ENCODE data around the gene EP400.
A peak's percentile ranks its signal among the peaks of the same experiment; 100 is the strongest.

The EP400 gene

GRCh38 chr12:131943389-131943788 is 6.4 kb upstream of the EP400 start:
- no peak overlapping the region for H3K4me3 ChIP-seq (ENCODE audit: low read depth, low read length)
- no peak for TF ChIP-seq MAX (IDR thresholded peaks at IDR 0.05; ENCODE audit: low read depth, low read length)
- no peak for TF ChIP-seq MYC (IDR thresholded peaks at IDR 0.05; ENCODE audit: low read depth, low read length)
- no peak for TF ChIP-seq POLR2A (IDR thresholded peaks at IDR 0.05; ENCODE audit: extremely low read depth, insufficient read length)
- TF ChIP-seq CTCF (IDR thresholded peaks at IDR 0.05; ENCODE audit: low read depth, low read length): no peak
- no peak for DNase-seq (ENCODE audit: low read depth)

- H3K4me3 ChIP-seq (ENCODE audit: low read depth, low read length): no peak overlapping the region
- TF ChIP-seq MAX (IDR thresholded peaks at IDR 0.05; ENCODE audit: low read depth, low read length): no peak
- TF ChIP-seq POLR2A (IDR thresholded peaks at IDR 0.05; ENCODE audit: extremely low read depth, insufficient read length): no peak
- TF ChIP-seq CTCF (IDR thresholded peaks at IDR 0.05; ENCODE audit: low read depth, low read length): no peak
- no peak for TF ChIP-seq MYC (IDR thresholded peaks at IDR 0.05; ENCODE audit: low read depth, low read length)
- DNase-seq (ENCODE audit: low read depth): no peak
Observed at GRCh38 chr12:131943876-131944275, 5.9 kb upstream of the EP400 start.

GRCh38 chr12:131944601-131945251 is 5.0 kb upstream of the EP400 start:
- TF ChIP-seq MAX (IDR thresholded peaks at IDR 0.05; ENCODE audit: low read depth, low read length): no peak
- no peak for TF ChIP-seq POLR2A (IDR thresholded peaks at IDR 0.05; ENCODE audit: extremely low read depth, insufficient read length)
- no peak for TF ChIP-seq MYC (IDR thresholded peaks at IDR 0.05; ENCODE audit: low read depth, low read length)
- TF ChIP-seq CTCF (IDR thresholded peaks at IDR 0.05; ENCODE audit: low read depth, low read length): no peak
- H3K4me3 ChIP-seq (ENCODE audit: low read depth, low read length): no peak overlapping the region
- DNase-seq (ENCODE audit: low read depth): peak; percentile 35

- TF ChIP-seq CTCF (IDR thresholded peaks at IDR 0.05; ENCODE audit: low read depth, low read length): no peak
- TF ChIP-seq POLR2A (IDR thresholded peaks at IDR 0.05; ENCODE audit: extremely low read depth, insufficient read length): no peak
- TF ChIP-seq MYC (IDR thresholded peaks at IDR 0.05; ENCODE audit: low read depth, low read length): no peak
- no peak for TF ChIP-seq MAX (IDR thresholded peaks at IDR 0.05; ENCODE audit: low read depth, low read length)
- H3K4me3 ChIP-seq (ENCODE audit: low read depth, low read length): no peak overlapping the region
- no peak for DNase-seq (ENCODE audit: low read depth)
Observed at GRCh38 chr12:131946757-131947156, 3.0 kb upstream of the EP400 start.

- DNase-seq (ENCODE audit: low read depth): peak; percentile 40
- H3K4me3 ChIP-seq (ENCODE audit: low read depth, low read length): no peak overlapping the region
- TF ChIP-seq MAX (IDR thresholded peaks at IDR 0.05; ENCODE audit: low read depth, low read length) (no peak), POLR2A (IDR thresholded peaks at IDR 0.05; ENCODE audit: extremely low read depth, insufficient read length) (no peak), CTCF (IDR thresholded peaks at IDR 0.05; ENCODE audit: low read depth, low read length) (no peak), MYC (IDR thresholded peaks at IDR 0.05; ENCODE audit: low read depth, low read length) (no peak)
Observed at GRCh38 chr12:131947482-131948027, 2.2 kb upstream of the EP400 start.

All from NB4 (cell line).